ENCODE measurements around the gene EXOC3L4. TPM values are rescaled to one million over a fixed set of nuclear protein-coding genes. Genes with fewer than 3 reads are reported as not detected.

Gene EXOC3L4
- total RNA-seq, 1 experiment from 2014 or later, result not detected

DNA sequence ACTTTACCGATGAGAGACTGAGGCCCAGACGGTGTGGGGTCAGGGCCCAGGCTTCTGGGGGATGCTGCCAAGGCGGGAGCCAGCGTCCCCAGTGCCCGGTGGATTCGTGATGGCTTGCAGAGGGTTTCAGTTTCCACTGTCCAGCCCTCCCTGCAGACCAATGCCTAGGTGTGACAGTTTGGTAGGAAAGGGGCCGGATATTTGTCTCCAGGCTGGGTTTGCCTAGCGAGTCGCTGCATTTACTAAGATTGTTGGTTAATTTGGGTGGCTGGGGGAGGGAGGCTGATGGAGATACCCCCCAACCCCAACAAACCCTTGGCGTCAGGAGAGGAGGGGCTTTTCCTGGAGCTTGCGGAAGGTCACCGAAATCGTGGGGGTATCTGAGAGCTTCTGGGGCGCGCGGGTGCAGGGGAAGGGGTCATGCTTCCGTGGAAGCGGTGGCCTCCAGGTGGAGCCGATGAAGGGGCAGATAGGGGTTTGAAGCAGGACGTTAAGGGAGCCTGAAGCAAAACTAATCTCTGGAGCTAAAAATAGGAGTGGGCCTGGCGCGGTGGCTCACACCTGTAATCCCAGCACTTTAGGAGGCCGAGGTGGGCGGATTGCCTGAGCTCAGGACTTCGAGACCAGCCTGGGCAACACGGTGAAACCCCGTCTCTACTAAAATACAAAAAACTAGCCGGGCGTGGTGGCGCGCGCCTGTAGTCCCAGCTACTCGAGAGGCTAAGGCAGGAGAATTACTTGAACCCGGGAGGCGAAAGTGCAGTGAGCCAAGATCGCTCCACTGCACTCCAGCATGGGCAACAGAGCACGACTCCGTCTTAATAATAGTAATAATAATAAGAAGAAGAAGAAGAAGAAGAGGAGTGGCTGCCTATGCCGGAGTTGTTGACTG, 36.1 kb upstream of the EXOC3L4 start (continued):
- TF ChIP-seq, protein P1, sequence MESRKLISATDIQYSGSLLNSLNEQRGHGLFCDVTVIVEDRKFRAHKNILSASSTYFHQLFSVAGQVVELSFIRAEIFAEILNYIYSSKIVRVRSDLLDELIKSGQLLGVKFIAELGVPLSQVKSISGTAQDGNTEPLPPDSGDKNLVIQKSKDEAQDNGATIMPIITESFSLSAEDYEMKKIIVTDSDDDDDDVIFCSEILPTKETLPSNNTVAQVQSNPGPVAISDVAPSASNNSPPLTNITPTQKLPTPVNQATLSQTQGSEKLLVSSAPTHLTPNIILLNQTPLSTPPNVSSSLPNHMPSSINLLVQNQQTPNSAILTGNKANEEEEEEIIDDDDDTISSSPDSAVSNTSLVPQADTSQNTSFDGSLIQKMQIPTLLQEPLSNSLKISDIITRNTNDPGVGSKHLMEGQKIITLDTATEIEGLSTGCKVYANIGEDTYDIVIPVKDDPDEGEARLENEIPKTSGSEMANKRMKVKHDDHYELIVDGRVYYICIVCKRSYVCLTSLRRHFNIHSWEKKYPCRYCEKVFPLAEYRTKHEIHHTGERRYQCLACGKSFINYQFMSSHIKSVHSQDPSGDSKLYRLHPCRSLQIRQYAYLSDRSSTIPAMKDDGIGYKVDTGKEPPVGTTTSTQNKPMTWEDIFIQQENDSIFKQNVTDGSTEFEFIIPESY (IDR thresholded peaks at IDR 0.05; ENCODE audit: extremely low read depth, insufficient replicate concordance, low read length), result no peak
- TF ChIP-seq EGR1 (IDR thresholded peaks at IDR 0.05; ENCODE audit: low read depth) (no peak), RAD21 (IDR thresholded peaks at IDR 0.05; ENCODE audit: low read depth) (no peak), JUND (IDR thresholded peaks at IDR 0.05) (no peak), CEBPB (IDR thresholded peaks at IDR 0.05; ENCODE audit: low read depth) (no peak), POLR2AphosphoS5 (IDR thresholded peaks at IDR 0.05; ENCODE audit: low read depth, low read length) (no peak)
- TF ChIP-seq, protein P2, sequence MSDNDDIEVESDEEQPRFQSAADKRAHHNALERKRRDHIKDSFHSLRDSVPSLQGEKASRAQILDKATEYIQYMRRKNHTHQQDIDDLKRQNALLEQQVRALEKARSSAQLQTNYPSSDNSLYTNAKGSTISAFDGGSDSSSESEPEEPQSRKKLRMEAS (IDR thresholded peaks at IDR 0.05), result no peak

DNA sequence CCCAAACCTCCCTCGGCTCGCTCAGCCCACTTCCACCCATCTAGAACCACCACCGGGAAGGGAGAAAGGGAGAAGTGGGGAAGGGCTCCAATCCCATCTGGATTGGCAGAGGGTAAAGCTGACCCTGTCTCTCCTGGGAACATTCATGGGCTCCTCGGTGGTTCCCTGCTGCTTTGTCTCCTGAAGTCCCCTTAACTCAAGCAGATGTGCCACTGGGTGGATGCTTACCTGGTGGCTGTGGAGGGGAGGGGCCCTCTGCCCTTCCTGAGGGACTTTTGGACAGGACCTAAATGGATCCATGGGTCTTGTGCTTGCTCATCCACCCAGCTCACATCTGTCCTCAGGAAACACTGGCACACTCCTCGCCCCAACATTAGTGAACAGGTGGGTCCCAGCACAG, 35.0 kb upstream of the EXOC3L4 start:
- Histone ChIP-seq H3K4me1 (ENCODE audit: control insufficient read depth in 1 of 2, insufficient read depth in 2 of 2, low read length in 2 of 2) (peaks cover 9 to 27% of the 10 kb centered on the region in 2 experiments; a peak in 3 of 4 replicates), H3K9me3 (ENCODE audit: control insufficient read depth in 1 of 2, insufficient read depth in 1 of 2, low read depth in 1 of 2, low read length in 2 of 2) (no peaks in the 10 kb centered on the region), H2AFZ (ENCODE audit: low read depth, low read length, poor library complexity, severe bottlenecking) (no peak overlapping the region), H3K36me3 (ENCODE audit: control insufficient read depth in 1 of 2, insufficient read depth in 2 of 2, low read length in 2 of 2) (0 out of 4 replicates have a peak, but pooled peaks cover 0 to under 1% of the 10 kb centered on the region in 2 experiments), H3K9ac (ENCODE audit: low read length) (no peak overlapping the region), H3K4me3 (replicated peaks in 1 of 2; ENCODE audit: low read depth in 1 of 2, low read length in 2 of 2) (no peak overlapping the region), H3K4me2 (ENCODE audit: low read length) (no peak overlapping the region), H3K79me2 (ENCODE audit: insufficient read depth, low read length) (peaks cover 18% of the 10 kb centered on the region), H3K27me3 (ENCODE audit: insufficient read depth, low read length) (no peaks in the 10 kb centered on the region), H4K20me1 (ENCODE audit: insufficient read depth) (no peaks in the 10 kb centered on the region; the same call in 1 of the 2 replicates), H3K27ac (ENCODE audit: low read depth, low read length) (no peak overlapping the region), H3K9me2 (ENCODE audit: insufficient read depth) (no peaks in the 10 kb centered on the region)
- DNase-seq (ENCODE audit: low read depth, low spot score), result no peak
- intact Hi-C loops (cut with micrococcal nuclease), result no loop called here
- no peak for ATAC-seq
- no TSS peak for BruUV-seq (replicated peaks)
- RAD21 ChIA-PET (ENCODE audit: low non-redundant PET in 1 of 2, low total read pairs in 2 of 2, uncharacterized antibody in 2 of 2, unreplicated experiment in 2 of 2), result no interaction called here
- CTCF ChIA-PET, result no interaction called here
- POLR2A ChIA-PET, result no interaction called here
- TF ChIP-seq POLR2A (IDR thresholded peaks at IDR 0.05; ENCODE audit: borderline replicate concordance, extremely low read depth, insufficient read depth, insufficient read length), result no peak
- no peak for TF ChIP-seq ZNF274 (IDR thresholded peaks at IDR 0.05; ENCODE audit: low read depth, low read length)
- no peak for TF ChIP-seq EZH2 (IDR thresholded peaks at IDR 0.05)
- TF ChIP-seq SRF (IDR thresholded peaks at IDR 0.05; ENCODE audit: low read depth), result no peak
- no peak for TF ChIP-seq TCF7L2 (IDR thresholded peaks at IDR 0.05; ENCODE audit: borderline replicate concordance, extremely low read depth, insufficient read depth, insufficient read length)
- TF ChIP-seq, protein P3, sequence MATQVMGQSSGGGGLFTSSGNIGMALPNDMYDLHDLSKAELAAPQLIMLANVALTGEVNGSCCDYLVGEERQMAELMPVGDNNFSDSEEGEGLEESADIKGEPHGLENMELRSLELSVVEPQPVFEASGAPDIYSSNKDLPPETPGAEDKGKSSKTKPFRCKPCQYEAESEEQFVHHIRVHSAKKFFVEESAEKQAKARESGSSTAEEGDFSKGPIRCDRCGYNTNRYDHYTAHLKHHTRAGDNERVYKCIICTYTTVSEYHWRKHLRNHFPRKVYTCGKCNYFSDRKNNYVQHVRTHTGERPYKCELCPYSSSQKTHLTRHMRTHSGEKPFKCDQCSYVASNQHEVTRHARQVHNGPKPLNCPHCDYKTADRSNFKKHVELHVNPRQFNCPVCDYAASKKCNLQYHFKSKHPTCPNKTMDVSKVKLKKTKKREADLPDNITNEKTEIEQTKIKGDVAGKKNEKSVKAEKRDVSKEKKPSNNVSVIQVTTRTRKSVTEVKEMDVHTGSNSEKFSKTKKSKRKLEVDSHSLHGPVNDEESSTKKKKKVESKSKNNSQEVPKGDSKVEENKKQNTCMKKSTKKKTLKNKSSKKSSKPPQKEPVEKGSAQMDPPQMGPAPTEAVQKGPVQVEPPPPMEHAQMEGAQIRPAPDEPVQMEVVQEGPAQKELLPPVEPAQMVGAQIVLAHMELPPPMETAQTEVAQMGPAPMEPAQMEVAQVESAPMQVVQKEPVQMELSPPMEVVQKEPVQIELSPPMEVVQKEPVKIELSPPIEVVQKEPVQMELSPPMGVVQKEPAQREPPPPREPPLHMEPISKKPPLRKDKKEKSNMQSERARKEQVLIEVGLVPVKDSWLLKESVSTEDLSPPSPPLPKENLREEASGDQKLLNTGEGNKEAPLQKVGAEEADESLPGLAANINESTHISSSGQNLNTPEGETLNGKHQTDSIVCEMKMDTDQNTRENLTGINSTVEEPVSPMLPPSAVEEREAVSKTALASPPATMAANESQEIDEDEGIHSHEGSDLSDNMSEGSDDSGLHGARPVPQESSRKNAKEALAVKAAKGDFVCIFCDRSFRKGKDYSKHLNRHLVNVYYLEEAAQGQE (IDR thresholded peaks at IDR 0.05; ENCODE audit: low read depth), result no peak
- TF ChIP-seq POLR2AphosphoS5 (IDR thresholded peaks at IDR 0.05; ENCODE audit: low read depth, low read length), result no peak
- no peak for TF ChIP-seq RAD21 (IDR thresholded peaks at IDR 0.05; ENCODE audit: low read depth)
- TF ChIP-seq ELF1 (IDR thresholded peaks at IDR 0.05; ENCODE audit: borderline replicate concordance, low read depth), result no peak
- TF ChIP-seq CBX3 (IDR thresholded peaks at IDR 0.05; ENCODE audit: low read depth), result no peak
- TF ChIP-seq, protein P2 (IDR thresholded peaks at IDR 0.05), result no peak
- TF ChIP-seq, protein P1 (IDR thresholded peaks at IDR 0.05; ENCODE audit: extremely low read depth, insufficient replicate concordance, low read length), result no peak
- no peak for TF ChIP-seq CEBPB (IDR thresholded peaks at IDR 0.05; ENCODE audit: low read depth)

All from HCT116 (cell line).